Activated CD4-positive, alpha-beta T cell treated with anti-CD3 and anti-CD28 coated beads for 48 hours (primary cell): Measurements from ENCODE around the gene CCL4L2.
A peak's percentile ranks its signal among the peaks of the same experiment; 100 is the strongest.
"Not testable (repeated sequence)": the region's sequence is repeated elsewhere in the genome, so short reads cannot be mapped to it uniquely, and the experiment has no call there.

Experiments used
- DNase-seq: peaks from one replicate; pipeline ENCODE4 v3.0.0-alpha.2; 2020

CCL4L2 gene

DNA sequence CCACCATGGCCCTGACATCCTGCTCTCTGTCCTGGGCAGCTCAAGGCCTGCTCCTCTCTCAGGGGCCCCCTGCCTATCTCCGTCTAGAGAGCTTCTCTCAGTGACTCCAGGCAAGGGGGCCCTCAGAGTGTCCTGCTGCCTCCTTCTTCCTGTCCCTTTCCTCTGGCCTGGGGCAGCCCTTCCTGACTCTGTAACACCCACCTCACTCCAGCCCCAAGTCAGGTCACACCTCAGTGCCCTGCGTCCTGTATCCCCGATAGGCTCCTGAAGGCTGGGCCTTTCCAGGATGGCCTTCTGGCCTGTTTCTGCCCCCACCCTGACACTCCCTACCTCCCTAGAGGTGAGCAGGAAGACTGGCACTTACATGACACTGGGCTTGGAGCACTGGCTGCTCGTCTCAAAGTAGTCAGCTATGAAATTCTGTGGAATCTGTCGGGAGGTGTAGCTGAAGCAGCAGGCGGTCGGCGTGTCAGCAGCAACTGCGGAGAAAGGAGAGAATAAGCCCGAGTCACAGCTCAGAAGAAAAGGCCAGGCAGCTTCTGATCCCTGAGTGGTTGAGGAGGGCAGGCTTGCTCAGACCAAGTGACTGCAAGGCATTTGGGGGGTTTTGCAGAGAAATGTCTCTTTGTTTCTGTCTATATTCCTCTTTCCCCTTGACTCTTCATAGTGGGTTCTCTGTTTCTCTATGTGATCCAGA lies 15.3 kb upstream of the CCL4L2 start:
- no peak for DNase-seq

DNA sequence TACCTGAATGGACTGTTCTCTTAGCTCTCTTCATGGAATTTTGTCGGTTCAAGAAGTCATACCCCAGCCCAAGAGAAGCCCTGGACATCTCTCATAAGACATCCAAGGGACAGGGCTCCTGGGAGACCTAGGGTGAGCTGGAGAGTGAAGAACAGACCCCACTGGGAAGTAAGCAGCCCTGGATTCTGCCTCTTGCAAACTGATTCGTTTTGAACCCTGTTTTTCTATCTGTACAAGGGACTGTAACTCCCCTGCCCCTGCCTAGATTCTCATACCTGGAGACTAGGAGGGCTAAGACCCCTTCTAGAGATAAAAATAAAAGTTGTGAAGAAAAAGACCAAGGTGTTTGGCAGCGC lies 14.8 kb upstream of the CCL4L2 start:
- no peak for DNase-seq

DNA sequence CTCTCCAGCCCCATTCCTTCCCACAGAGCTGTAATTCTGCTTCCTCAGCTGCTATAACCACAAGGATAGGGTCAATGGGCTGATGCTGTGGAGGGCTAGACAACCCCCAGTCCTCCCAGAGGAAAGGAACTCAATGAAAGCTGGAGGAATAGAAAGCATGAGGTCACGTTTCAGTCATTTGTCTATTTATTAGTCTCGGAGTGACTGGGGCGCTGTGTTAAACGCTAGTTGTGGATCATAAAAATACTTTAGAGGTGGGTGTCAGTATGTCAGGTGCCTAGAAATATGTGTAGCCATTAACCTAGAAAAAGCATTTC lies 13.5 kb upstream of the CCL4L2 start:
- DNase-seq: no peak

DNA sequence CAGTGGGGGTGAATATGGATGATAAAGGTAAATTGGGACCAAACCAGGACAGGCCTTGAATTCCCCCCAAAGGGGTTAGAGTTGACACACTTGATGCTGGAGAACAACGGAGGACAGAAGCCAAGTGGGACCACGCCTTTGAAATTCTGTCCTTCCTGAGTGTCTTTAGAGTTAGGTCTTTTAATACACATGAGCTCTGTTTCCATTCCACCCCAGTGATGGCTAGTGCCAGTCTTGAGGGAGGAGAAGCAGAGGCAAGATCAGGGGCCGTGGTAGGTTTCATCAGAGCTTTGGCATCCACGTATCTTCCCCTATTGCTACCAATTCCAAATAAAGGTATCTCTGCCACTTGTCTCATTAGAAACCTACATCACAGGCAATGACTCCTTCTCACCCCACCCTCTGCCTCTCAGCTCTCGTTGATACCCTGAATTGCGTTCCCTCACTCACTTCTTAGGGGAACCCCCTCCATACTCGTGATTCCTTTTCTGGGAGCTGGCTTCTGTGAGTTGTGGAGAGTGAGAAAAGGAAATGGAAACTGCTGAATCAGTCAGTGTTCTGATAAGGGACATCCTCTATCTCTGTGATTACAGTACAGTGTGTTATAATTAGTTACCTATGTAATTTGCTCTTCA lies 11.9 kb upstream of the CCL4L2 start:
- DNase-seq: peak; percentile 25

DNA sequence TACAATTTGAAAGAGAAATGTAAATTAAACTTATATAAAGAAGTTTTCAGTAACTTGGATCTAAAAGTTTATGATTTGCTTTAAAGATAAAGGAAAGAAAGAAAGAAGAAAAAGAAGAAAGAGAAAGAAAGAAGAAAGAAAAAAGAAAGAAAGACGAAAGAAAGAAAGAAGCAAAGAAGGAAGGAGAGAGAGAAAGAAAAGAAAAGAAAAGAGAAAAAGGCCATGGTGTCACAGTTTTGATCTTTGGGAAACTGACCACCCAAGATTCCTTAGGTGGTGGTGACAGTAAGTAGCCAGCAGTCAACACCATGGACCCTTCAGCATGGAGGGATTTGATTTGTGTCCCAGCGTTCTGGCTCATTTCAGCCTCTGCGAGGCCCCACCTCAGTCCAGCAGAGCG lies 9.8 kb upstream of the CCL4L2 start:
- not testable (repeated sequence) for DNase-seq

DNA sequence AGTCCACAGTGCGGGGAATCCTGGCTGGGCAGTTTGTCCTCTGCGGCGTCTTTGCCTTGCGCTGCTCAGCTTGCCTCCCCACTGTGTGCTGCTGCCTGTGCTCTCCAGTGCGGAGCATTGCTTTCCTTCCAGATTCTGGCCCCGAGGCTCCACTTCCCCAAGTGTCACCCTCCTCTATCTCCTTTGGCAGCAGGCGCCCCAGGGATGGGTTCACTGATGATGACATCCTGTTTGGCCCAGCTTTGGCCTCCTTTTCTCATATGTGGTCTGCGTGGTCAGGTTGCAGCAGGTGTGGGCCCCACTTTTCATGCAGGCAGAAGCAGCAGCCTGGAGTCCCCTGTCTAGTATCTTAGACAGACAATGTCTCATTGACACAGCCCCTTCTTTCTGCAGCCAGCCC lies 9.4 kb upstream of the CCL4L2 start:
- DNase-seq: not testable (repeated sequence)

DNA sequence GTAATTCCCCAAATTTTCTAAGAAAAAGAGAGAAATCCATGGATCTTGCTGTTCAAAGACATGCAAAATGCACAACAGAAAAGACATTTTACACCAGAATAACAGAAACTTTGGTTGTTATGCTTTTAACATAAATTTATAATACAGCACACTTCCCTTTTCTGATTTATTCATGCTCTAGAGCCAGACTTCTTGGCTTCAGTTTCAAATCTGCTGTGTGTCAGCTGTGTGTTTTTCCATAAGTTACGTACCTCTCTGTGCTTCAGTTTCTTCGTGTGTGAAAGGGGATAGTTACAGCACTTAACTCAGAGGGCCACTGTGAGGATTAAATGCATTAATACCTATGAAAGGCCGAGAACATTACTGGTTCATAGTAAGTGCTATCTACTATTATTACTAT lies 7.5 kb upstream of the CCL4L2 start:
- no peak for DNase-seq

DNA sequence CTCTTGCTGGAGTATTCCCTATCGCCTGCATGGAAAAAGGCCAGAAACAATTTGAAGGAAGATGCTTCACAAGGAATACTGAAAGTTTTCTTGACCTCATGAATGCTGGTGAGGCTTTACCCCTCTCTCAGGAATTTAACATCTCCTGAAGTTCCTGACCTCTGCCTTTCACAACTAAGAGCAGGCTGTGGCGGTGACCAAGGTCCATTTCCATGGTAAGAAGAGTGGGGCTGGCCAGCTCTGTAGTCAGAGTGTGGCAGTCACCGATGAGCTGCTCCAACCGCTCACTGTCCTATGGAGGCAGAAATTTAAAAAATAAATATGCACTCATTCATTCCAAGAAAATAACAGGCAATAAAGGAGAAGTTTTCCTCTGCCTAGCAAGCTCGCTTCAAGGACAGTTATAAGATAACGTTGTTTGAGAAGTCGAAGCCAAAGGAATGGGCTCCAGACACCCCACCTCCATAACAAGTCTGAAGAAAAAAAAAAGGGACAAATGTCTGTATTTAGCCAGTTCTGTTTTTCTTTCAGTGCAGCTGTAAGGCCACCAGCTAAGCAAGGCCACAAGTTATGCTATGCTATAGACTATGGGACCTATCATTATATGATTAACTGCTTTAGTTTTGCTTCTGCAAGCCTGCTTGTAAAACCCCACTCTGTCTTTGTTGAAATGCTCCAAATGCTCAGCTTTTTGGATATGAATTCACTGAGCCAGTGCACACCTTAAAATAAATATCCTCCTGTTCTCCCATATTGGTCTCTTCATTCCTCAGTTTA lies 6.0 kb upstream of the CCL4L2 start:
- DNase-seq: no peak

DNA sequence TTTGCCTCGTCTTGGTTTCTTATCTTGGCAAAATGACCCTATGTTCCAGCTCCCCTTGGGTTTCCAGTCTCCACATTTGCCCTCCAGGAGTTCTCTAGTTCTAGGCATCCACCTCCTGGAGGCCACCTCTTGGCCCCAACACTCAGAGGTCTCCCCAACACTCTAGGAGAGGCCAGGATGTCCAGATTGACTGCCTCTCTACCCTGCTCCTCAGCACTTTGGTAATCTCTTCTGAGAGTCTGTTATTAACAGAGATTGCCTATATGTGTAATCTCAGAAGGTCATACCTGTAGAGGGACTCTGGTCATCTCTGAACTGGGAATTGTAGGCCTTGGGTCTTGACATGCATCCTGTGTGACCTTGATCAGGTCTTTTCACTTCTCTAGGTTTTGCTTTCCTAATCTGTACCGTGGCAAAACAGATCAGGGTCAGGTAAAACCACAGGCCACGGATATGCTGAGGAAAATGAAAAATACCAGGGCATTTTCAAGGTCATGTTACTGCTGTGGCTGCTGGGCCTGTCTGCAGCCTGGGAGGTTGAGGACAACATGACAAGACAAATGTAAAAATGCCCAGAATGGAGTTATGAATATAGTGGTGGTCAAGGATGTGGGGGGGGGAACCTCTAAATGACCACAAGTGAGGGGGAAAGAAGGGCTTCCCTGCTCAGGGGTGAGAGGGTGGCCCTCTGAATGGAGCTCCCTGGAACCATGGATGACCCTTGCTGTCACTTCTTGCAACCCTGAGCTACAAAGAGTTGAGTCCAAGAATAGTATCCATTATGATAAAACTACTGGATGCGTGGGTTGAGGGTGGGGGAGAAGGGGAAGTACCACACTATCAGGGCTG lies 5.0 kb upstream of the CCL4L2 start:
- DNase-seq: no peak

DNA sequence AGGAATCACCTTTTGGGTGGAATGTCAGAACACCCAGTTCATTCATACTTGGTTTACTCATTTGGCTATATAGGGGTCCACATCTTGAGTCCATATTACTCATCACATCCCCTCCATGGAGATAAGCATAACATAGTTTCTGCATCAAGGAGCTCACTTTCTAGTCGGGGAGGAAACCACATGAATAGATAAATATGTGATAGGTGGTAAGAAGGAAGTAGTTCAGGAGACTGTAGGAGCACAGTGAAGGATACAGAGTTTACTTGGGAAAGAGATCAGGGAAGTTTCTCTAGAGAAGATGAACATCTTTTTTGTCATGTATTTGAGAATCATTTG lies 4.4 kb upstream of the CCL4L2 start:
- DNase-seq: not testable (repeated sequence)

DNA sequence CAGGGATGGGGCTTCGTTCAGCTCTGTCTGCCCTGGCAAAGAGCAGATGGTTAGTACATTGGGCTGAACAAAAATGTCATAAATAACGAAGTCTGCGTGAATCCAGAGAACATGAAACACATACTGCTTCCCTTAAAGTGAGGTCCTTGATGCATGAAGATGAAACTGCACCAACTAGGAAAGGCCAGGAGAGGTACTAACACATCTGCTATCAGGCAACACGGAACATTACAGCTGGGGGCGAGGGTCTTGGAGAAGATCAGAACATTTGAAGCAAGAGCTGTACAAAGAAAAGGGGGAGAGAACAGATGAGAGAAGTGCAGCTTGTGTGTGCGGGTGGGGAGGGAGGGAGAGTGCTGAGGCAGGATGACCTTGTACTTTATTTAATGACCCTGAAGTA lies 3.5 kb upstream of the CCL4L2 start:
- not testable (repeated sequence) for DNase-seq

DNA sequence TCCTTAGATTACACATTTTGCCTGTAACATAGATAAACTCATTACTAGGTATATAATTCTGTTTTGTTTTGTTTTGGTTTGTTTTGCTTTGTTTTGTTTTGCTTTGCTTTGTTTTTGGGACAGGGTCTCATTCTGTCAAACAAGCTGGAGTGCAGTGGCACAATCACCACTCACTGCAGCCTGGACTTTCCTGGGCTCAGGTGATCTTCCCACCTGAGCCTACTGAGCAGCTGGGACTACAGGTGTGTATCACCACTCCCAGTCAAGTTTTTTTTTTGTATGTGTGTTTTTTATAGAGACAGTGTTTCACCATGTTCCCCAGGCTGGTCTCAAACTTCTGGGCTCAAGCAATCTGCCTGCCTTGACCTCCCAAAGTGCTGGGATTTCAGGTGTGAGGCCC lies 1.3 kb upstream of the CCL4L2 start:
- DNase-seq: no peak

DNA sequence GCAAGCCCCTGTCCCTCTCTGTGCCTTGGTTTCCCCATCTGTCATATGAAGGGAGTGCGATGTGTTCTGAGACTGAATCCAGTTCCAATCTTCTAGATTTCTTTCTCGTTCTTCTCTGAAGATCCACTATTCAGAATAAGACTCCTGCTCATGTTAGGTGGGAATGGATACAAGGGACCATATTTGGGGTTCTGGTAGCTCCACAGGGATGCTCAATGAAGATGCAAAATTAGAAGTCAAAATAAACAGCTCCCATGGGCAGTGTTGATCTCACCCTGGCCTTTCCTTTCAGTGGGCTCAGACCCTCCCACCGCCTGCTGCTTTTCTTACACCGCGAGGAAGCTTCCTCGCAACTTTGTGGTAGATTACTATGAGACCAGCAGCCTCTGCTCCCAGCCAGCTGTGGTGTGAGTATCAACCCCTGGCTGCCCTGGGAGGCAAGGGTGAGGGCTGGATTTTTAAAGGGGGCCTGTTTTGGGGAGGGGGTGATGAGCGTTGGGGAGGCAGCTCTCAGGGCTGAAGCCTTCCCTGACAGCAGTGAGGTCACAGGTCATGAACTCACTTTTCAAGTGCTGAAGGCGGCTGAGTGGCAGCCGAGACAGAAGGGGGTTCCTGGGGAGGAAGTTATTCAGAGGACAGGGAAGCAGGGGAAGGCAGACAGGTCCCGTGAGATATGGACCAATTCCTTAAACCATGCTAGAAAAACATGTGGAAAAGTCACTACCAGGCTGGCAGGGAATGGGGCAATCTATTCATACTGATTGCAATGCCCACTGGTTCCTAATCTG lies 815 bp downstream of the CCL4L2 start:
- DNase-seq: not testable (repeated sequence)

DNA sequence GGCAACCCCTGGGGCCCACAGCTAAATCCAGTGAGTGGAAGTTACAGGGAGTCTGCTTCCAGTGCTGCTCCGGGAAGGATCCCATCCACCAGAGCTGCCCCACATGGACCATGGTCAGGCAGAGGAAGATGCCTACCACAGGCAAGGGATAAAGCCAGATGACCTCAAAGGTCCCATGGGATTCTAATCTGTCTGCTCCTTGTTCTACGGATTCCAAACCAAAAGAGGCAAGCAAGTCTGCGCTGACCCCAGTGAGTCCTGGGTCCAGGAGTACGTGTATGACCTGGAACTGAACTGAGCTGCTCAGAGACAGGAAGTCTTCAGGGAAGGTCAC lies 1.4 kb downstream of the CCL4L2 start:
- DNase-seq: no peak

DNA sequence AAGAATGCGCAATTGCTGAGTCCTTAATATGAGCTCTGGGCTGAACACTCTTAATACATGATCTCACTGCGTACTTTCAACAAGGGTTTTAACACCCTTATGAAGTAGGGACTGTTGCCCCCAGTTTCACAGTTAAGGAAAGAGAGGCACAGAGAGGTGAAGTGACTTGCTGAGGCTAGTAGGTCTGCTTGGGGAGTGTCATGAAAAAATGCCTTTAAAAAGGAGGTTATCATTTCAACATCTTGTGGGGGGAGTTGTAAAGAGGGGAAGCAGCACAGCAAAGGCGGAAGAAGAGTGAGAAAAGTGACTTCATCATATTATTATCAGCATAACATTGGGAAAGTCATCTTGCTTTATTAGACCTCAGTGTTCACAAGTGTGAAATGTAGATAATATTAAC lies 2.1 kb downstream of the CCL4L2 start:
- no peak for DNase-seq

DNA sequence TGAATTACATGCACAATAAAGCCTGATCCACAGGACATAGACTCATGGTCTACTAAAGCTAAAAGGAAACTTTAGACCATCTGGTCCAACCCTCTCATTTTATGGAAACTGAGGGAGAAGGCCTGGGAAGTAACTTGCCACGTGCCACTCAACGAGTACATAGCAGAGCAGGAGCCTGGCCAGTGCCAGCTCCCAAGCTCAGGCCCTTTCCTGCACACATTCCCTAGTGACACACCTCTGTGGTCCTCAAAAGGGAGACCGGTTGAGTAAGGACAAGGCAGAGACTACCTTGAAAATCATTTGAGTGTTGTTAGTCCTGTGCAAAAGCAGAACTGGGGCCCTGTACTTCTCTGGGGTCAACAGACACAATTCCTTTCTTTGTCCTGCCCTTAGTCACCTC lies 2.8 kb downstream of the CCL4L2 start:
- no peak for DNase-seq

DNA sequence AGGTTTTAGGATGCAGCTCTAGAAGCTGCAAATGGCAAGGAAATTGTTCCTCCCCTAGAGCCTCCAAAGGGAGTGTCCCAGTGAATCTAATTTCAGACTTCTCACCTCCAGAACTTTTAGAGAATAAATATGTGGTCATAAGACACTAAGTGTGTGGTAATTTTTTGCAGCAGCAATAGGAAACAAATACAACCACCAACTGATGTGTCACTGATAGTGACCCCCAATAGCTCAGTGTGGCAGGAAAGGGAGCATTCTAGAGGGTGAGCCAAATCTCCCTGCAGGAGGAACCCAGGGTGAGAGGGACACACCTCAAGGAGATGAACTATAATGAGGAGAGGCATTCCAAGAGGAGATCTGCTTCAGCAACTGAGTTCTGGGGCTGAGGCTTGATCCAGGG lies 4.1 kb downstream of the CCL4L2 start:
- DNase-seq: no peak

DNA sequence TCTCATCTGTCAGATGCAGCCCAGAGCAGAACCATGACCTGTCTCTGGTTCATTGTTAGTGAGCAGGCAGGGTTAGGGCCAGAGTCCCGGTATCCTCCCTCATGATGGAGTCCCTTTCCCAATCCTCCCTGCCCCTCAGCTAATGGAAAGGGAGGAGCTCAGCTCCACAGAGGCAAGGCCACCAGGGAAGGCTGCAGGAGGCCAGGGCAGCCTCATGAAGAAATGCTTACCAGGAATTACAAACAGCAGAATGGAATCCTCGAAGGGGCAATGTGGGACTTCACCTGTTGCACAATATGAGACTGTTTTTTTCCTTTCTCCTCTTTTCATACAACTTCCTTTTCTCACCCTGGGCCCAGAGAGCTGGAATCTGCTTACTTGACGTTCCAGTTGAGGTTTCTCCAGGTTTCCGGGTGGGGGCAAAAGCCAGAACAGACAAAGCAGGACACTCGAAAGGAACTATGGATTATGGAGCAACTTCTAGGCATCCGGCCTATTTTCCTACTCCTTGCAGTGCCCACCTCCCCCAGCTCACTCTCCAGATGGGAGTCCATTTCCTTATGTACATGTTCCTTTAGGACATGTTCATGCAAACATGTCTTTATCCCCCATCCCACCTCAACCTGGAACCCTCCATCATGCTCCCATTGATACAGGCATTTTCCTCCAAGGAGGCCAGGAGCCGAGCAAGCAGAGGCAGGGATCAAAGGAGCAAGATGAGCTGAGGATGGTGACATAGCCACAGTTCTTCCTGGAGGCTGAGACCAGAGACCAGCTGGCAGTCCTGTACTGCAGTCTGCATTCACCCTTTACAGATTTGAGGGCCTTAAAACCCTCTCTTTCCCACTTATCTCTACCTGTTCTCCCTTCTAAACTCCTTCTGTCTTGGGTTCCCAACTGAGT lies 4.8 kb downstream of the CCL4L2 start:
- not testable (repeated sequence) for DNase-seq

DNA sequence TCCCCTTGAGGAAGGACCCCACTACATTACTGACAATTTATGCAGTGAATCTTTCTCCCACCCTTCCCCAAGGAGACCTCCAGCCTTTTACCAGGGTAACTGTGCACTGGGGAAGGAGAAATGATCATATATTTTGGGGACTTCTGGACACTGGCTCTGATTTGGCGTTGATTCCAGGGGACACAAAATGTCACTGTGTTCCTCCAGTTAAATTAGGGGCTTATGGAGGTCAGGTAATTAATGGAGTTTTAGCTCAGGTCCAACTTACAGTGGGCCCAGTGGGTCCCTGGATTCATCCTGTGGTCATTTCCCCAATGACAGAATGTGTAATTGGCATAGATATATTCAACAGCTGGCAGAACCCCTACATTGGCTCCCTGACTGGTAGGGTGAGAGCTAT lies 8.7 kb downstream of the CCL4L2 start:
- DNase-seq: not testable (repeated sequence)

DNA sequence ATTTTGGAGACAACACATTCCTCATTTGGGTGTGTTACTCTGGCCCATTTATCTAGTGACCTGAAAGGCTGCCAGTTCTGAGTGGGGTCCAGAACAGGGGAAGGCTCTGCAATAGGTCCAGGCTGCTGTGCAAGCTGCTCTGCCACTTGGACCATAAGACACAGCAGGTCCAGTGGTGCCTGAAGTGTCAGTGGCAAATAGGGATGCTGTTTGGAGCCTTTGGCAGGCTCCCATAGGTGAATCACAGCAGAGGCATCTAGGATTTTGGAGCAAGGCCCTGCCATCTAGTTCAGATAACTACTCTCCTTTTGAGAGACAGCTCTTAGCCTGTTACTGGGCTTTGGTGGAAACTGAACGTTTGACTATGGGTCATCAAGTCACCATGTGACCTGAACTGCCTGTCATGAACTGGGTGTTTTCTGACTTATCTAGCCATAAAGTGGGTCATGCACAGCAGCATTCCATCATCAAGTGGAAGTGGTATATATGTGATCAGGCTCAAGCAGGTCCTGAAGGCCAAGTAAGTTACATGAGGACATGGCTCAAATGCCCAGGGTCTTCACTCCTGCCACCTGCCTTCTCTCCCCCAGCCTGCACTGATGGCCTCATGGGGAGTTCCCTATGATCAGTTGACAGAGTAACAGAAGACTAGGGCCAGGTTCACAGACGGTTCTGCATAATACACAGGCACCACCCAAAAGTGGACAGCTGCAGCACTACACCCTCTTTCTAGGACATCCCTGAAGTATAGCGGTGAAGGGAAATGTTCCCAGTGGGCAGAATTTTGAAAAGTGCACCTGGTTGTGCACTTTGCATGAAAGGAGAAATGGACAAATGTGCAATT lies 10.1 kb downstream of the CCL4L2 start:
- DNase-seq: not testable (repeated sequence)

DNA sequence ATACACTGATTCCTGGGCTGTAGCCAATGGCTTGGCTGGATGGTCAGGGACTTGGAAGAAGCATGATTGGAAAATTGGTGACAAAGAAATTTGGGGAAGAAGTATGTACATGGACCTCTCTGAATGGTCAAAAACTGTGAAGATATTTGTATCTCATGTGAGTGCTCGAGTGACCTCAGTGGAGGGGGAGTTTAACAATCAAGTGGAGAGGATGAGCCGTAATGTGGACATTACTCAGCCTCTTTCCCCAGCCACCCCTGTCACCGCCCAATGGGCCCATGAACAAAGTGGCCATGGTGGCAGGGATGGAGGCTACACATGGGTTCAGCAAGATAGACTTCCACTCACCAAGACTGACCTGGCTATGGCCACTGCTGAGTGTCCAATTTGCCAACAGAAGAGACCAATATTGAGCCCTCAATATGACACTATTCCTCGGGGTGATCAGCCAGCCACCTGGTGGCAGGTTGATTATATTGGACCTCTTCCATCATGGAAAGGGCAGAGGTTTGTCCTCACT lies 10.8 kb downstream of the CCL4L2 start:
- not testable (repeated sequence) for DNase-seq
